HG03060 (cell line): ENCODE measurements around the gene DPF3.

Source experiments
- ATAC-seq: cut with Tn5 transposase; IDR thresholded peaks from one replicate; pipeline ENCODE4 v1.9.1; 2021; ENCODE audit warnings: low read depth, moderate number of reproducible peaks; ENCODE audit not compliant: unreplicated experiment

DPF3 gene

DNA sequence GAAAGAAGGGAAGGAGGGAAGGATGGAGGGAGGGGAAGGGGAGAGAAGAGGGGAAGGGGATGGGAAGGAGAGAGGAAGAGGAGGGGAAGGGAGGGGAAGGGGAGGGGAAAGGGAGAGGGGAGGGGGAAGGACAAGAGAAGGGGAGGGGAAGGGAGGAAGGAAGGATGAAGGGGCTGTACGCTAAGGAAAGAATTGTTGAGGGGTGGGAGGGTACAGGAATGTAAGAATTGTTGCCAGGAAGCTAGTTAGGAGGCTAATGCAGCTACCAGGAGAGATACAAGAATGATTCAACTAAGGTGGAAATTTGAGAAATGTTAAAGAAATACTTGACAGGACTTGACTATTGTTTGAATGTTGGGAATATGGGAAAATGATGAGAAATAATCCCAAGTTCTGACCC lies 261.2 kb downstream of the DPF3 start:
- ATAC-seq, result no peak

DNA sequence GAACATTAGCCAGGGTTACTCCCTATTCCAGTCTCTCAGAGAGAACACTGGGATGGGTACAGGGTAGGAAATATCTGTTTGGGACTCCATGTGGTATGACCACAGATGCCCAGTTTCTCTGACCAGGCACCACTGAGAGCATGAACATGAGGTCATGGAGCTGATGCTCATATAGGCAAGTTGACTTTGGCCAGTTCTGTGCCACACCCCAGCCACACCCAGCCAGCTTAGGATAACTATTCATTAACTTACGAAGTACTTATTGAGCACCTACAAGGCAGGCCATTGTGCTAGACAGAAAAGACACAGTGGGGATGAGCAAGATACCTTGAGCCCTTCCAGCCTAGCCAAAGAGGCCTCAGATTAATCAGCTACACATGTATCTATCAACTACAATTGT lies 262.5 kb downstream of the DPF3 start:
- ATAC-seq, result no peak

DNA sequence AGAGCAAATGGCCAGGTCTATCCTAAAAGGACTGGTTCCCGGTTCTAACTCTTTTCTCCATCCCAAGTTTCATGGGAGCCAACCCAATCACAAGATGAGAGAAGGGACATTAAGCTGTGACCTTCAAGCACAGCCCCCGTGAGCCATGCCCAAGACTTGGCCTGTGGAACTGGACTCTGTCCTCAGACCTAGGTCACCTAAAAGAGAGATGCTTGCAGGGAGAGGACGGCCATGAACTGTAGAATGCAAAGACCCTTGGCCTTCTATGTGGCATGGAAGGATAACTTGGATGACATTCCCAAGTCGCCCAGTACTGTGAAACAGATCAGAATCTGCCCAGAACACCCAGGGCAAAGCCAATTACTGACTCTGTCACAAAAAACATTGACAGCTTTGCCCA lies 263.5 kb downstream of the DPF3 start:
- ATAC-seq, result no peak

DNA sequence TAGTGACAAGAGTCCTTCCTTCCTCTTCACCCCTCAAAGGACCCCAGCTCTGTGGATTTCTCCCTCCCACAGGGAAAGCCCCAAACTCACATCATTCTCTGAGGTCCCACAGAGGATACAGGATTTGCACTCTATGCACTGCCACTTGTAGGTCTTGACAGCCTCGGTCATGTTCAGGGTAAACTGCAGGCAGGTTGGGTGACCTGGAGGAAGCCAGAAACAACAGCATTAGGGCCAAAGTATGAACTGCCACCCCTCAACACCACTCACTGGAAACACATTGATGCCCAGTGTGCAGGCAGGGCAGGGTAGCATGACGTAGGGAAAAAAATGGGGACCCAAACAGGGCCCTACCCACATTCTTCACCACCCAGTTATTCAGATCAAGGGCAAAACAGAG lies 264.4 kb downstream of the DPF3 start:
- ATAC-seq, result no peak

DNA sequence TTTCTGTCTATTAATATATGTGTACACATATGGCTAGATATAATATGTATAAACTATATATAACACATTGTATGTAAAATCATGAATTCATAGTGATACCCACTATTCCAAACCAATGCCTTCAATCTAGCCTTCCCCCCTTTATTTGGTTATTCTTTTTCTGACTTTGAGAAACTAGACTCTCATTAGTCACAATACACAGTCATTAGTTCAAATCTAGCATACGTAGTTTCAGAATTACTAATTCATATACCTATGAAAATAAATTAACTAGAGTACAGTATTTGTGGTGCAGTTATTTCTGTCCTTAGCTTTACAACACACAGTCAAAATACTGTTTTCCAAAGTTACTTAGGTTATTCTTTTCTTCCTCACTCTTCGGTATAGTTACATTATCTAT lies 268.2 kb downstream of the DPF3 start:
- ATAC-seq, result no peak

DNA sequence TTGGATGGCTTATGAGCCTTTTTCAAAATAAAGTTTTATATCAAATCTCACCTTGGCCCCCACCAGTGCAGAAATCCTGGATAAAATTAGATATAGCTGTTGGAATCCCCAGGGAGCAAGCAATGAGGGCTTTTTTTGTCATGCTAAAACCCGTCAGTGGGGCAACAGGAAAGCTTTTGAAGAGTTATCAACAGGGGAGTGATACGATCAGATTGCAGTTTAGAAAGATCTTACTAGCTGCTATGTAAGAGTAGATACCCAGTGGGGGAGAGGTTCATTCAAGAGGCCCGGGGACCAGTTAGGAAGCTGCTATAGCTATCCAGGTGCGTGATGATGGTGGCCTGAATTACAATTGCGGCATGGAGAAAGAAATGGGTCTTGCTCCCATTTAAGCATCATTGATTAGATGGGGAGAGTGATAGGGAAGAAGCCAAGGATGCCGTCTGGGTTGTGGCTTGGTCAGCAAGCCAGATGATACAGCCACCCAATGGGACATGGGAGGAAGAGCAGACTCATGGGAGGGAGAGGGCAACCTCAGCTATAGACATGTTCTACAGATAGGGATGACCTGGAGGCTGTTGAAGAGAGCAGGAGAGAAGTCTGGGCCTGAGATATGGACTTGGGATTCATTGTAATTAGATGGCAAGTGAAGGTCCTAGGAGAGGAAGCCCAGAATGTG lies 272.4 kb downstream of the DPF3 start:
- no peak for ATAC-seq

DNA sequence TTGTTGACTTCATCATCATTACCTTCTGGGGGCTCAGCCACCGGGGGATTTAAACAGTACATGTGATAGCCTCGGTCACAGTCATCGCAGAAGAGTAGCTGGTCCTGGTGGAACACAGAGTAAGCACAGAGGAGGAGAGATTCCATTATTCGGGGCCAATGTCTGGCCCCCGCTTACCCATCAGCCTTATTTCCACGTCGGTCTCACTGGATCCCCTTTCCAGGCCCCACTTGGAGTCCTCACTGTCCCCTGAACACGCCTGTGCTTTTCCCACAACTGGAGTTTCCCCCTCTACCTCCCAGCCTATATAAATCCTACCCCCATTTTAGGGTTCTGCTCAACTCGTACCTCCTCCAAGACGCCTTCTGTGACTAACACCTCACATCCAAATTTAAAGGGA lies 274.0 kb downstream of the DPF3 start:
- no peak for ATAC-seq

DNA sequence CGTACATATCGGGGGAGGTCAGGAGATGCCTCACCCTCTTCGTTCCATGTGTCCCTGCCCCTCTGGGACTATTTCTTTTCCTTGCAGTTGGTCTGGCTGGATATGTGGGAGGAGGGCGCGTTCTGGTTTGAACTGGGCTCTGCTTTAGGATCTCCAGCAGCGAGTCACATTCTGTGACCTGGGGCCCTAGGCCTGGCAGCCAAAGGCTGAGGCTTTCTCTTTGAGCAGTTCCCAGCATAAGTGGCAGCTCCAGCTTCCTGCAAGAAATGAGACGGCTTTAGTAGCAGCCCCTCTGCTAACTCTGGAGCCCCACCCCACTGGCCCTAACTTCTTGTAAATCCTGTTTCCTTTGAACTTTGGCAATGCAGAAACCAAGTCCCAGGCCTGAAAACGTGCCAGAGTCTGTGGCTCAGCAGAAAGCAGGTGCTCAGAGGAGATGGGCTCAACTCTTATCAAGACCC lies 274.8 kb downstream of the DPF3 start:
- ATAC-seq, result no peak

DNA sequence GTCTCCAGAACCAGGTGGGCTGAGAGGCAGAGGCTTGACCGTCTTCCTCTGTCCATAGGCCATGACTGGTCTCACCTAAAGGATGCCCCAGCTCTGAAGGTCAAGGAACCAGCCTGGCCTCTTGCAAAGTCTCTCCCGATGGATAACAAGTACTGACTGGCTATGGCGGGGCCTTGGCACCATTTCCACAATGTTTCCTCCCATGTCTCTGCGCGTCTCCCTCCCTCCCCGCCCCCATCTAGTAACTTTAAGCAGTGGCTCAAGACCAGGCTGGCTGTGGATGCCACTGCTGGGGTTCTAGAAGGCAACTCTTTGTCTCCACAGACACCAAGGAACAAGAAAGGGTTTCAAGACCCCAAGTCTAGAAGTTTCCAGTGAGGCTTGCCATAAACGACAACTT lies 275.5 kb downstream of the DPF3 start:
- ATAC-seq, result no peak

DNA sequence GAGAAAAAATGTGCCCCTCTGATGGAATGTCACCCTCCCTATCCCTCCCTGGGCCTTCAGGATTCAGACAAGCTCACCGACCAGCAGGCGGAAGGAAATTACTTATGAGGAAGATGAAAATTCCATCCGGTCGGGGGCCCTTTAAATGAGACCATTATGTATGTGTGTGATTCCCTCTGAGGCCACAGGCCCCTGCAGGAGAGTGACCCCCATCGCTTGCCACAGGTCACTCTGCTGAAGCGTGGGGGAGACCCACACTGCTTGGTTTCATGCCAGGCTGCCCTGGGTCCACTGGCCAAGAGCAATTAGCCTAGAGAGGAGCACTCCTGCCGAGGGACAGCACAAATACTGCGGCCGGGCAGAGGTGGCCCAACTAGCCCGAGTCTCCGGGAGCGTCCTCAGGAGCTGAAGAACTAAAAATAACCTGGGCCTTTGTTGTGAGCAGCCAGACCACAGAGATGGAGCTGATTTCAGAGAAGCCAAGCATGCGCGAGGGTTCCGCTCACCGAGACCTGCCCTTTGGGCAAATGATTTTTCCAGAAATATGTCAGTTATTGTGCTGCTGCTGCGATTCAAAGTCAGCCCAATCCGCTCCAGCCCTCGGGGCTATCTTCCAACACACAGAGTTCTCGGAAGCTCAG lies 276.4 kb downstream of the DPF3 start:
- ATAC-seq, result no peak

DNA sequence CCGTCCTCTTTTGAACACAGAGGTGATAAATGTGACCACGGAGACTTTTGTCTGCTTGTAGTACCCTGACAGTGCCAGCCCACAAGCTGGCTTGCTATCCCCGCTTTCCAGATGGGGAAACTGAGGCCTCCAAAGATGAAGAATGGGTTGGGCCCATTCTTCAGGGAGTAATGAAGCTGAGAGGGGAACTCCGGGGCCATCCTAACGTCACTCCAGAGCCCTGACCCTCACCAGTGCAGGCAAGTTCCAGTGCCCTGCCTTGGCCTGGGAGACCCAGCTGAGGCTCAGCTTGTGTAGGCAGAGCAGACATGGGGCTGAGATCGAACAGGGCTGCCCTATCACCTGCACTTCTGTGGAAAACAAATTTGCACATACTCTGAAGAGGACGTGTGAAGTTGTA lies 277.1 kb downstream of the DPF3 start:
- no peak for ATAC-seq

DNA sequence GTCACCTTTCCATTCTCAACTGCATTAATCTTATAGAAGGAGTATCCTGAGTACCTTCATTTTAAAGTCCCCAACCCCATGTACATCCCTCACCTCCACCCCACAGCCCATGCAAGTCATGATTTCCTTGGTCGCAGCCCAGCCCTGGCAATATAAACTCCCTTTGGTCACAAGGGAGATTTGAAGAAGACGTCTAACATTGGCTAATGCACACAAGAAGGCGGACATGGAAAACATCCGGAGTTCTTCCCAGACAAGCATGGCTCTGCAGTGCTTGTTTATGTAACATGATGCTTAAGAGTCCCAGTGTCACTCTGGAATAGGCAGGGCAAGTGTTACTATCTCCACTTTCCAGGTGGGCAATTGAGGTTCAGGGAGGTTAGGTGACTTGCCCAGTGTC lies 277.6 kb downstream of the DPF3 start:
- no peak for ATAC-seq

DNA sequence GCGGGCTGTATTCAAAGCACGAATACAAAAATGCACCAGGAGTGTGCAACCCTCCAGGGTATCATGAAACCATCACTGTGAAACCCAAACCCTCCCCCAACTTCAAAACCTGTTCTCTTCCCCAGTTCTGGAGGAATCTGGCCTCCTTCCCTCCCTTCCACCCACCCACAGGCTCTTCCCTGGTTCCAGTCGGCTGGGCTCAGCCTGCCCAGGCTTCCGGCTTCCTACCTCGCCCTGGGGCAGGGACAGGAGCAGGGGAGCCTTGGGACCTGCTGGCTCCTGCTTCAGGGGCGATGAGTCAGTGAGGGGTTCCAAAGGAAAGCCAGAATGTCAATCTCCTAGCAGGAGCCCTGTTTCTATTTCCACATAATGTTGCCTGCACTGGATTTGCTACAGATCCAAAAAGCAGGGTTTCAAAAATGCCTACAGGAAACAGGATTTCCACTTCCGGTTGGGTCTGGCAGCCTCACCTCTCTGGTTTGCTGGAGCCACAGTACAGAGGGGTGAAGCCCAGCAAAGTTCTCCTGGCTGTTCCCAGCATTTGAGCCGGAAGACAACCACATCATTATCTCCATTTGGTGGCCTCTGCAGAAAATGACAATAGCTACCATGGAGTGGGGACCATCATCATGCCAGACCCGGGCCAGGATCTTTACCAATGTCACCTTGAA lies 278.3 kb downstream of the DPF3 start:
- no peak for ATAC-seq

DNA sequence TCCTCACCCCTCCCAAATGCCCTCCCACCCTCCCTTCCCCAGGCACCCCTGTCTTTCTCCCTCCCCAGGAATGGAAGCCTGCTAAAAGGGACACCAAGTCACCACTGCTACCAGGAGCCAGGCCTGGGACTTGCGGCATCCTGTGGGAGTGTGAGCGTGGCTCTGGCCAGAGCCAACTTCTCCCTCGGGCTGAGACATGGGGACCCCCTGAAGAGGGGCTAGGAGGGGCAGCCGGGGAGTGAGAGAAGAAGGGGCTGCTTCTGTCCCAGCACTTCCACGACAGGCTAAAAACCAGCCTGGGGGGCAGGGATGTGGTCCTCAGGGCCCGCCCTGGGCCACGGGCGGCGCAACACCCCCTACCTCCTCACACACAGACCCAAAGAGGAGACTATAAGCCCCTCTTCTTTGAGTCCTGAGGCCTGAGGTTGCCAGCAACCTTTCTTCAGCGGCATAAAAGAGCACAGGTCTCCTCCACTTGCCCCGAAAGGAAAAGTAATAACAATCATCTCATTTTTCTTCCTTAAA lies 278.9 kb downstream of the DPF3 start:
- ATAC-seq, result no peak

DNA sequence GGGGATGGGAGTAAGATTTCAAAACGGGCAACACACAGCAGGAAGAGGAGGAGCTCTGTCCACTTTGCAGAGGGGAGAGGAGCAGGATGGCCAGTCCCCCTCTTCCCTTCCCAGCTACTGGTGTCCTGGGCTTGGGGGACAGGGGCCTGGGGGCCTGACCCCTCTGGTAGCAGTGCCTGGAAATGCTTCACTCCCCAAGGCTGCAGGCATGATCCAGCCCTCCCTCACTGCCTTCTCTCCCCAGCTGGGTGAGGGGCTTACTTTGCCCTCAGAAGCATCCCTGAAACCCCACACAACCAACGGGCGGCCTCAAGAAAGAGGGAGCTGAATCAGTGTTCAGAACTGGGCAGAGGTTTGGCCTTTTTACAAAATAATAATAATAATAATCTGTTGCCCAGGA lies 279.5 kb downstream of the DPF3 start:
- no peak for ATAC-seq

DNA sequence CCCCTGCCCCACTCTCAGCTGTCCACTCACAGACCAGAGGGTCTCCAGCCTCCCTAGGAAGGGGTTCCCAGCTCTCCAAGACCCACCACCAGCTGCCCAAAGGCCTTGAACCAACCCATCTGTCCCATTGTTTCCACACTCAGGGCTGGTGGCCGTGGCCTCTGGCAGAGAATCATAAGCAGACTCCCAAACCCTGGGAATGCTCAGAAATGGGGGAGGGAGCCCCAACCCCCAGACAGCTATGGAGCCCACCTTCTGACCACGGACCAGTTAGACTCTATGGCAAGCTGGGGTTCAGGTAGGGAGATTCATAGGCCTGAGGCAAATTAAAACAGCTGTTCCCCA lies 280.0 kb downstream of the DPF3 start:
- no peak for ATAC-seq

DNA sequence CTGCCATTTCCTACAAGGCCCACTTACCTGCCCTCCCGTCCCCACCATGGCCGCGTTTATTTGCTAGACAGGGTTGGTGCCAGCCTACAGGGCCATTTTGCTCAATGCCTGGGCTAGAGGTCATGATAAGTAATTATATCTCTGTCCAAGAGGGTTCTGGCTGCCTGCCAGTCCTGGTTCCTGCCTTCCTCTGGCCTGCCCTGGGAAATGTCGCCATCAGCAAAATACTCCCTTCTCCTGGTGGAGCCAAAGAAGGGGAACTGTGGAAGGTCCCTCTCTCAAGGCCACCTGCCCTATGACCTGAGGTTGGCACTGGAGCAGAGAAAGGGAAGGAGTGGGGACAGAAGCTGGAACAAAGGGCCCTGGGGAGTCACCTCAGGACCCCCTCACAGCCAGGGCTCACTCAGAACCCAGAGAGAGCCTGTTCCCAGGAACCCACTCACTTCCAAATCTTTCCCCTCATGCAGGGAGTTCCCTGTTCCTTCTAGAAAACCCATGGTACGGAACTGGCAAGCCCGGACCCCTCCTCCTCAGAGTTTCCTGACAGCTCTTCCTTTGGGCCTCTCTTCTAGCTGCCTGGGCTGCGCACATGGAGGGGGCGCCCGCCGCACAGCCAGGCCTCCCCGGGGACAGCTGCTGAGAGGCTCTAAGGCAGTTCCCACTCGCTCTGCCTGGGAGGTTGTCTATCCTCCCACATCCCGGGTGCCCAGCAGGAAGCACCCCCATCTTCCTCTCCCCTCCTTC lies 280.5 kb downstream of the DPF3 start:
- ATAC-seq, result no peak

DNA sequence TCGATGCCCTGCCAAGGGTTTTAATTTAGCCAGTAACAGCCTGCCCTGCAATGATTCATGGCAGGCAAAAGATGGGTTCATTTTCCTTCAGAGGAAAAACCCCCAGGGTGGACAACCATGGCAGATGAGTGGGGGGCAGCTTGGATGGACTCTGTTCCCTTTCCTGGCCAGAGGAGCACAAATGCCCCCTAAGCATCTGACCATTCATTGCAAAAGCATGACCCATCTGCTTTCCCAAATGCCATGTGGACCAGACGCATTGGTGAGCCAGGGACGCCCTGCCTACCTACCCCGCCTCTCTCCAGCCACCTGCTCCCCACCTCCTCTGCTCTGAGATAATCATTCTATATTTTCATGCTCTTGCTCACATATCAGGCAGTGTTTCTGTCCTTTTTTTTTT lies 281.9 kb downstream of the DPF3 start:
- ATAC-seq, result no peak

DNA sequence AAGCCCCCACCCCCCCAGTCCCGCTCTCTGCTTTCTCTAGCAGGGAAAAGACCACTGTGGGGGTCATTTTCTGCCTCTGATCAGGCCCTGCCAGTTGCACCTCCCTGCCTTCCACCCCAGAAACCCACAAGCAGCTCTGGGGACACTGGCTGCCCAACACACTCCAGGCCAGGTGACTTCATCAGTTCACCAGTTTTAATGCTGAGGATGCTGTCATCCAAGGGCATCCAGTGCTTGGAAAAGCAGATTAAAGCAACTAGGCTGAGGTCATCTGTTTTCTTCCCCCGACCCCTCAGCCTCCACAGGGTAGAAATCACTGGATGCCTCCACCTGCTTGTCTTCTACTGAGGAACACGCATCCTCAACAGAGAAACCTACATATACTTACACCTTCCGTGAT lies 282.4 kb downstream of the DPF3 start:
- no peak for ATAC-seq

DNA sequence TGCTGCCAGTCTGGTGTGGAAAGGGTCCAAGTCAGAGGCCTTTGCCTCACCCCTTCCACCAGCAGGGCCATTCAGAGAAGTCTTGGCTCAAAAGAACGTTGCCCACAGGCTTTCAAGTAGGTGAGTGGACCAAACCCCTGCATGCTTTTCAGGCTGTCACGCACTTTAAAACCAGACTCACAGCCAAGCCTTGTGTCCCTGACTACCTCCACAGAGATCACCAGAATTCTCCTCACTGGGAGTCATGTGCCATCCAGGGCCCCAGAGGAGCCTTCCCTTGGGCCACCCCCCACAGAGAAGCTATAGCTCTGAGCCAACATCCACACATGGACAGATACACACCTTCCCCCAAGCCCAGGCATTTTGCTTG lies 283.1 kb downstream of the DPF3 start:
- no peak for ATAC-seq

DNA sequence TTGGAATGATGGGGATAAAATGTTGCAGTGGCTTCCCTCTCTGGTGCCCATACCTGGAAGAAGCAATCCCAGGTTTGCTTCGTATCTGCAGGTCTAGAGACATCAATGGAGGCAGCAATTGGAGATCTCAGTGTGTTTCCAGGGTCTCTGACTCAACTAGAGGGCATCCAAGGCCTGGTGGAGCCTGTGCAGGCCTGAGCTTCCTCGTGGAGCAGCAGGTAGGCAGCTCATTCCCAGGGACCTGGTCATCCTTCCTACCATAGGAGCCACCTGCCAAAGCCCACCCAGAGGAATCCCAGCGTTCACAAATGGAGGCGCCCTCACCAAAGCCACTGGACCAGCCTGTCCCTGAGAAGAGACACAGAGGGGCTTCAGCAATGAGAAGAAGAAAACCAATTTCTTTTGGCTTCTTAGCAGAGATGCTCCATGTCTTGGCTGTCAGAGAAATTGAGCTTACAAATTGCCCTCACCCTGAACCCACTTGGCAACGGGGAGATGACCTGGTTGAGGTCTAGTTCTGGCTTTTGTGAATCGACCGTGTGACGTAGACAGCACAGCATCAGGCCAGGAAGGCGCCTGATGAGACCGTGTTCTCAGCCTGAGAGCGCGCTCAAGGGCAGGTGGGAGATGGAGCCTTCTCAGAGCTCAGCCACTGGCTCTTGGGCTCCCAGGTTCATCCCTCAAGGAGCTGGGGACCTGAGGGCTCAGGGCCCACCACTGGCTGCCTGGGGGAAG lies 283.6 kb downstream of the DPF3 start:
- ATAC-seq, result no peak
